CD14-positive monocyte (primary cell): ENCODE results near the gene AP2B1. TPM values are rescaled to one million over a fixed set of nuclear protein-coding genes. Genes with fewer than 3 reads are reported as not detected.

ENCODE experiments used
- DNase-seq, 3 donors: peaks; one replicate each; pipeline ENCODE4 v3.0.0-alpha.2; 2011 to 2022
- H2AFZ ChIP-seq: 2 replicates; pipeline ENCODE4 v1.6.0; 2012; ENCODE audit warnings: mild to moderate bottlenecking, low read depth, low read length, inconsistent platforms; ENCODE audit not compliant: insufficient read depth, poor library complexity, severe bottlenecking
- H3K27ac ChIP-seq, 2 donors: 1 replicate in 1 of 2; 2 replicates in 1 of 2; pipeline ENCODE4 v1.5.1; 2012 to 2013; ENCODE audit warnings: low read length in 2 of 2, control low read depth in 1 of 2, inconsistent platforms in 1 of 2, low read depth in 1 of 2, mild to moderate bottlenecking in 1 of 2
- H3K27me3 ChIP-seq, 2 donors: one replicate each; pipeline versions ENCODE4 v1.6.0 to v1.6.1; 2011 to 2013; ENCODE audit warnings: low read length in 2 of 2; ENCODE audit not compliant: control insufficient read depth in 2 of 2, insufficient read depth in 2 of 2
- H3K36me3 ChIP-seq, 2 donors: replicated peaks in 1 of 2; 1 replicate in 1 of 2; 2 replicates in 1 of 2; pipeline versions ENCODE4 v1.5.1 to v1.6.1; 2012 to 2013; ENCODE audit warnings: low read length in 2 of 2, control low read depth in 1 of 2, inconsistent platforms in 1 of 2, mild to moderate bottlenecking in 1 of 2; ENCODE audit not compliant: insufficient read depth in 2 of 2, control insufficient read depth in 1 of 2
- H3K4me1 ChIP-seq, 2 donors: 1 replicate in 1 of 2; 2 replicates in 1 of 2; pipeline versions ENCODE4 v1.5.1 to v1.6.1; 2012 to 2013; ENCODE audit warnings: low read length in 2 of 2, control low read depth in 1 of 2, inconsistent platforms in 1 of 2, mild to moderate bottlenecking in 1 of 2, moderate library complexity in 1 of 2; ENCODE audit not compliant: insufficient read depth in 2 of 2, control insufficient read depth in 1 of 2
- H3K4me2 ChIP-seq: replicated peaks from 2 replicates; pipeline ENCODE3; 2012; ENCODE audit warnings: low read length, moderate library complexity, mild to moderate bottlenecking; ENCODE audit not compliant: poor library complexity, severe bottlenecking; ENCODE audit errors: extremely low read depth
- H3K4me3 ChIP-seq, 3 experiments: fragments of 200-600 bp in 1 of 3; sonication (generic) in 1 of 3; replicated peaks in 1 of 3; 1 replicate in 2 of 3; 2 replicates in 1 of 3; pipeline ENCODE4 v1.5.1; 2011 to 2013; ENCODE audit warnings: low read length in 3 of 3, mild to moderate bottlenecking in 3 of 3, control low read depth in 2 of 3, low read depth in 2 of 3, inconsistent platforms in 1 of 3, moderate library complexity in 1 of 3
- H3K79me2 ChIP-seq: 2 replicates; pipeline ENCODE4 v1.6.0; 2012; ENCODE audit warnings: mild to moderate bottlenecking, control low read depth, inconsistent platforms, low read length, moderate library complexity; ENCODE audit not compliant: insufficient read depth
- H3K9ac ChIP-seq: 2 replicates; pipeline ENCODE4 v1.6.0; 2017; ENCODE audit warnings: low read length, mild to moderate bottlenecking; ENCODE audit not compliant: insufficient read depth, poor library complexity, severe bottlenecking
- H3K9me3 ChIP-seq, 2 donors: replicated peaks in 1 of 2; 1 replicate in 1 of 2; 2 replicates in 1 of 2; pipeline versions ENCODE4 v1.5.1 to v1.6.1; 2012 to 2013; ENCODE audit warnings: low read length in 2 of 2, control low read depth in 1 of 2; ENCODE audit not compliant: control insufficient read depth in 1 of 2, insufficient read depth in 1 of 2
- H4K20me1 ChIP-seq: 2 replicates; pipeline ENCODE4 v1.6.0; 2012; ENCODE audit warnings: mild to moderate bottlenecking, low read length, control low read depth, moderate library complexity; ENCODE audit not compliant: insufficient read depth
- H3K27ac Mint-ChIP-seq, 7 donors: one replicate each; pipeline ENCODE4 v1.8.0; 2020; ENCODE audit warnings: mild to moderate bottlenecking in 7 of 7, mixed read lengths in 7 of 7, moderate library complexity in 6 of 7, inconsistent platforms in 2 of 7
- H3K27me3 Mint-ChIP-seq, 3 donors: one replicate each; pipeline ENCODE4 v1.8.0; 2021 to 2022; ENCODE audit warnings: low read depth in 3 of 3, mild to moderate bottlenecking in 3 of 3, mixed read lengths in 3 of 3, moderate library complexity in 3 of 3, inconsistent platforms in 1 of 3
- H3K36me3 Mint-ChIP-seq, 2 donors: one replicate each; pipeline ENCODE4 v1.8.0; 2020; ENCODE audit warnings: mixed read lengths in 2 of 2, inconsistent platforms in 1 of 2, mild to moderate bottlenecking in 1 of 2
- H3K4me1 Mint-ChIP-seq: one replicate; pipeline ENCODE4 v1.8.0; 2020; ENCODE audit warnings: mild to moderate bottlenecking, mixed read lengths
- H3K4me3 Mint-ChIP-seq, 2 donors: one replicate each; pipeline ENCODE4 v1.8.0; 2020; ENCODE audit warnings: mild to moderate bottlenecking in 2 of 2, mixed read lengths in 2 of 2, moderate library complexity in 1 of 2
- H3K9me3 Mint-ChIP-seq, 7 donors: one replicate each; pipeline ENCODE4 v1.8.0; 2020 to 2022; ENCODE audit warnings: mixed read lengths in 7 of 7, mild to moderate bottlenecking in 6 of 7, moderate library complexity in 6 of 7, inconsistent platforms in 2 of 7
- WGBS: methylation state at CpG from one replicate; pipeline ENCODE4 v1.1.5; 2013; ENCODE audit warnings: missing lambda C conversion rate; ENCODE audit not compliant: insufficient coverage; 5-methylcytosine and 5-hydroxymethylcytosine counted together
- intact Hi-C, 2 donors: fragments of 100-400 bp; cut with micrococcal nuclease; formaldehyde crosslinking; loops; one replicate each; pipeline versions ENCODE4 v1.15.0 to v1.15.1; 2023
- polyA plus RNA-seq, 3 donors: library from polyadenylated mRNA; depleted of rRNA in 1 of 3; unstranded in 2 of 3; stranded (reverse) in 1 of 3; fragments of 300-500 nt in 2 of 3; fragments of >200 nt in 1 of 3; fragmentation: Illumina TruSeq in 2 of 3; gene quantifications; 1 replicate in 2 of 3; 2 replicates in 1 of 3; pipeline ENCODE4 v1.2.3, GENCODE V29; 2012 to 2021
- TF ChIP-seq, protein P1 (sequence below): fragments of 200-600 bp; IDR thresholded peaks from one replicate; pipeline ENCODE4 v1.8.0; 2022; ENCODE audit warnings: antibody characterized with exemption, mild to moderate bottlenecking

The AP2B1 gene
- polyA plus RNA-seq, 3 donors: 28.7 to 44.2 (median 29.4) TPM

- no peaks in the 10 kb centered on the region for H3K4me1 Mint-ChIP-seq
- peaks cover 76 to 86% of the 10 kb centered on the region in 2 donors for H3K36me3 Mint-ChIP-seq
- H3K36me3 ChIP-seq: peaks cover 71 to 92% of the 10 kb centered on the region in 2 donors
These were observed 136.6 kb downstream of the AP2B1 start for GRCh38 chr17:35723735-35724134.

DNA sequence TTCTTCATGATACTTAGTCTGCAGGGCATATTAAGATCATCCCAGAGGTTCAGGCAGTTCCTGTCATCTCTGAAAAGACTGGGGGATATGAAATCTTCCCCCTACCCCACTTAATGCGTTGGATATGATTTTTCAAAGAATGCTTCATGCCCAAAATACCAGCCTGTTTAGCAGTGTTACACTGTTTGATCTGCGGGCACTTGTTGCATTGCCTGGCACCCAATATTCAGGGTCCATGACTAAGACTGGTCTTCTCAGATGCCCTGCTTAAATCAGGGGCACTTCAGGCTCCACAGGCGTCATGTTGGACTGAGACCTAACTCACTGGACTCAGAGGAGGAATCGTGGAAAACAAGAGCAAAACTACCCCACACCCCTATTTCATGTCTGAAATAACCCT lies 137.9 kb downstream of the AP2B1 start:
- peaks cover 64 to 74% of the 10 kb centered on the region in 2 donors for H3K36me3 Mint-ChIP-seq
- H3K9me3 ChIP-seq: no peaks in the 10 kb centered on the region
- H3K4me1 ChIP-seq: no peaks in the 10 kb centered on the region
- H4K20me1 ChIP-seq: no peaks in the 10 kb centered on the region
- DNase-seq: no peak
- no peaks in the 10 kb centered on the region for H3K27me3 ChIP-seq
- H3K4me1 Mint-ChIP-seq: no peaks in the 10 kb centered on the region
- no peak overlapping the region for H3K4me3 ChIP-seq
- peaks cover 0 to 2% (median 0%) of the 10 kb centered on the region in 3 donors for H3K27me3 Mint-ChIP-seq
- H2AFZ ChIP-seq: no peak overlapping the region
- intact Hi-C loops: no loop called here
- no peak overlapping the region for H3K4me2 ChIP-seq
- 100% methylated on average over 2 of the region's 4 CpGs for WGBS
- H3K9ac ChIP-seq: no peak overlapping the region
- no peaks in the 10 kb centered on the region for H3K79me2 ChIP-seq
- no peaks in the 10 kb centered on the region for H3K9me3 Mint-ChIP-seq
- peaks cover 63 to 80% of the 10 kb centered on the region in 2 donors for H3K36me3 ChIP-seq
- TF ChIP-seq, protein P1, sequence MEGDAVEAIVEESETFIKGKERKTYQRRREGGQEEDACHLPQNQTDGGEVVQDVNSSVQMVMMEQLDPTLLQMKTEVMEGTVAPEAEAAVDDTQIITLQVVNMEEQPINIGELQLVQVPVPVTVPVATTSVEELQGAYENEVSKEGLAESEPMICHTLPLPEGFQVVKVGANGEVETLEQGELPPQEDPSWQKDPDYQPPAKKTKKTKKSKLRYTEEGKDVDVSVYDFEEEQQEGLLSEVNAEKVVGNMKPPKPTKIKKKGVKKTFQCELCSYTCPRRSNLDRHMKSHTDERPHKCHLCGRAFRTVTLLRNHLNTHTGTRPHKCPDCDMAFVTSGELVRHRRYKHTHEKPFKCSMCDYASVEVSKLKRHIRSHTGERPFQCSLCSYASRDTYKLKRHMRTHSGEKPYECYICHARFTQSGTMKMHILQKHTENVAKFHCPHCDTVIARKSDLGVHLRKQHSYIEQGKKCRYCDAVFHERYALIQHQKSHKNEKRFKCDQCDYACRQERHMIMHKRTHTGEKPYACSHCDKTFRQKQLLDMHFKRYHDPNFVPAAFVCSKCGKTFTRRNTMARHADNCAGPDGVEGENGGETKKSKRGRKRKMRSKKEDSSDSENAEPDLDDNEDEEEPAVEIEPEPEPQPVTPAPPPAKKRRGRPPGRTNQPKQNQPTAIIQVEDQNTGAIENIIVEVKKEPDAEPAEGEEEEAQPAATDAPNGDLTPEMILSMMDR: no peak
- H3K27ac Mint-ChIP-seq: no peak overlapping the region
- H3K4me3 Mint-ChIP-seq: no peak overlapping the region
- no peak overlapping the region for H3K27ac ChIP-seq

More at GRCh38 chr17:35723735-35724134, 136.6 kb downstream of the AP2B1 start:
- Histone ChIP-seq H2AFZ (no peak overlapping the region), H3K4me1 (no peaks in the 10 kb centered on the region), H3K4me2 (no peak overlapping the region), H3K9me3 (no peaks in the 10 kb centered on the region), H4K20me1 (no peaks in the 10 kb centered on the region), H3K27me3 (no peaks in the 10 kb centered on the region), H3K4me3 (no peak overlapping the region), H3K79me2 (no peaks in the 10 kb centered on the region), H3K9ac (no peak overlapping the region), H3K27ac (no peak overlapping the region)
- WGBS: 80% methylated on average over 1 of the region's 2 CpGs
- DNase-seq: no peak
- Mint-ChIP-seq H3K27ac (peak overlapping the region in 2 of 7 donors; percentile 15 to 53), H3K4me3 (no peak overlapping the region), H3K27me3 (no peaks in the 10 kb centered on the region), H3K9me3 (no peaks in the 10 kb centered on the region)
- TF ChIP-seq, protein P1: no peak
- intact Hi-C loops: no loop called here
